HG03097 (cell line): ENCODE measurements around the gene VIPAS39.
"Not testable (repeated sequence)": the region's sequence is repeated elsewhere in the genome, so short reads cannot be mapped to it uniquely, and the experiment has no call there.

Experiments used
- ATAC-seq: cut with Tn5 transposase; IDR thresholded peaks from one replicate; pipeline ENCODE4 v1.9.1; 2021; ENCODE audit not compliant: unreplicated experiment, low FRiP score

VIPAS39 gene

GRCh38 chr14:77473921-77474320, 16.5 kb upstream of the VIPAS39 start:
- no peak for ATAC-seq

DNA sequence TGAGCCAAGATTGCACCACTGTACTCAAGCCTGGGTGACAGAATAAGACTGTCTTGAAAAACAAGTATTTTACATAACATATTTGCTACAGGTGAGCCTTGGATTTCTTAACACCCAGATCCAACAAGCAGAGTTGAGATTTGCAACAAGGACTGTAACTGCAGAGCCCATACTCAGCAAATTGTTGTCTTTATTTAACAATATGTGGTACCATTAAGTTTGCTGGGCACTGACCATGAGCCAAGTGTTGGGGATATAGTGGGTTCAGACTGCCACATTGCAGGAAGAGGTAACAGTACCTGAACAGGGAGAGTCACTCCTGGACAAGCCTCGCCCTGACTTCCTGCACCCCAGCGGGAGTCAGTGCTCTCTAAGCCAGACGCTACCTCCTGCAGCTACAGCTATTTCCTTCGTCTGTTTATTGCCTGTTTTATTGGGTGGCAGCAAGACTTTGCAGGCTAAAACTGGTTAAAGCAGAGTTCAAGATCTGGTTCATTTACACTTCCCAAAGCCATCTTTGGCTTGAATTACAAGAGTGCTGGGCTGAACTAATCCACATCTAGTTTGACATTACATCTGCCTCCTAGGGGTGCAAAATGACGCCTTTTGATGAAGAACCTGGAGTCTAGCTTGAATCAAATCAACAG, 12.9 kb upstream of the VIPAS39 start:
- ATAC-seq: no peak

- no peak for ATAC-seq
Observed at GRCh38 chr14:77469539-77469938, 12.1 kb upstream of the VIPAS39 start.

GRCh38 chr14:77469067-77469505, 11.7 kb upstream of the VIPAS39 start:
- no peak for ATAC-seq

- no peak for ATAC-seq
Observed at GRCh38 chr14:77467801-77468200, 10.4 kb upstream of the VIPAS39 start.

GRCh38 chr14:77459072-77459723, 1.8 kb upstream of the VIPAS39 start:
- no peak for ATAC-seq

DNA sequence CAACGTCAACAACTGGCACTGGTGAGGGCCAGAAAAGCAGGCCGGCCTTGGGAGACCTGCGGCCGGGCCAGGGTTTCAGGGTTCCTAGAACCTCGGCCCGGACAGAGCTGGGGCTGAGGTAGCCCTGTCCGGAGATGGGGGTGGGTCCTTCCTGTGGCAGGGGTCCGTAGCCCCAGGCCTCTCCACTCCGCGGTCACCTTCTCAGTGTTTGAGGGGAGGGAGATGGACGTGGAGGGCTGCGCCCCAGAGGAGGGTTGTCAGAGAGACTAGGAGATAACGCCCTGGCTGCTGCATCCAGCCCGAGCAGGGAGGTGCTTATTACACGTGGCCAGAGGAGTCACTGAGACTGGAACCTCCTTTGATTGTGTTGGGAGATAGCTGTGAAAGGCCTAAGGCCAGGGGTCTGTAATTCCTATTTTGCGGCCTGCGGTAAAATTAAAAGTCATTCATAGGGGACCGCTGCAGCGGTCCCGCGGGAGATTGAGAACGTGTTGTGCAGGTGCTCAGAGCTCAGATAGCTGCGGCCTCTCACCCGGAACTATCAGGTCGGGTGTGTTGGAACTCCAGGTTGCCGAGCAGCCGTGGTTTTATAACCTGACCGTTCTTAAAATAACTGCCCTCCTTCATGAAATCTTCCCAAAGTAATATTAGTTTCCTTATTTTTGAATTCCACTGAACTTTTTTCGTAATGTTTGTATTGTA, 999 bp upstream of the VIPAS39 start:
- peak; percentile 9 for ATAC-seq

- ATAC-seq: peak; percentile 10
Observed at GRCh38 chr14:77457115-77457521, 283 bp downstream of the VIPAS39 start.

DNA sequence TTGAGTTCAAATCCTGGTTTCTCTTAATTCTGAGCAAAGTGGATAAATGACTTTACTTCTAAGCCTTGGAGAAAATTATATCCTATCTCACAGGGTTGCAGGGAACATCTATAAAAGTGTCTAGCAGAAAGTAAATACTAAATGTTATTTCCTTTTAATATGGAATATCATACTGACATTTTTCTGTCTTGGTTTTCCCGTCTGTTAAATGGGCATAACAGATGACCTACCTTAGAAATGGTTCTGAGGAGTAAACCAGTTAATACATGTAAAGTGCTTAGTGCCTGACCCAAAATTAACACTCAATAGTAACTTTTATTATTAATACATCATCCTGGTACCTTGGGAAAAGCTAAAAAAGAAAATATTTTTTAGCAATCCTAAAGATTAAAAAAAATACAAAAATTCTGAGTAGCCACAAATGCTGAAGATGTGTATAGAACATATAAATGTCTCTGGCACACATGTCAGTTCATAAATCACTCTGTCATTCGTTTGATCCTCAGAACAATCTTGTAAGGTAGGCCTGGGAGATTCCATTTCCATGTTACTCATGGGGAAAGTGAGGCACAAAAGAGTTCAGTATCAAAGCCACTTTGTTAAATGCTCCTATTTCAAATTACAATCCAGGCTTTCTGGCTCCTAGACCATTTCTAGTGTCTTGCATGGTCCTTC, 1.3 kb downstream of the VIPAS39 start:
- ATAC-seq: no peak

GRCh38 chr14:77442196-77442595, 15.2 kb downstream of the VIPAS39 start:
- no peak for ATAC-seq

DNA sequence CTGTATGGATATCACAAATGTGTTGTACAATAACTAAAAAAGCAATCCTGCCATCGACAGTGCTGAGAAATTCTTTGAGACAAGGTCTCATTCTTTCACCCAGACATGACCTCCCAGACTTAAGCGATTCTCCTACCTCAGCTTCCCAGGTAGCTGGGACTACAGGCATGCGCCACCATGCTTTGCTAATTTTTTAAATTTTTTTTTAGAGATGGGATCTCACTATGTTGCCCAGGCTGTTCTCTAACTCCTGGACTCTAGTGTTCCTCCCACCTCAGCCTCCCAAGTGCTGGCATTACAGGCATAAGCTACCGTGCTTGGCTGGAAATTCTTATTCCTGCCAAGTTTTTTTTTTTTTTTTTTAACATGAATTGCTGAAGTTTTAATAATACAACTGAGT, 17.5 kb downstream of the VIPAS39 start:
- ATAC-seq: no peak

GRCh38 chr14:77438596-77438995, 18.8 kb downstream of the VIPAS39 start:
- ATAC-seq: no peak

DNA sequence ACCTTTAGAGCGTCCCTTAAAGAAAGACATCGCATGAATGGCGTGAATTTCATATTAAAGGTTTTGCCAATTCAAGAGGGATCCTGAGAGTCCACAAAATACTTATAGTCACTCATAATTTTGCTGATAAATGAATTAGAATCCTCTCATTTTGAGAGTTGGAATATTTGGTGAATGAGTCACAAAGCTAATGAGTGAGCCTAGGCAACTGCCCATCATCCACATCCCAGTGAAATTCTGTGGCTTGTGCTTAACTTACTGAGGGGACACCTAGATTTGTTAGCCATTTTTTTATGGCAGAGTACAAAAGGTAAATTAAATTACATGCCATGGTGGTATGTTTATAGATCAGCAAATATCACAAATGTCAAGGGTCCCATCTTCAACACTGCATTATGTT, 21.4 kb downstream of the VIPAS39 start:
- ATAC-seq: no peak

DNA sequence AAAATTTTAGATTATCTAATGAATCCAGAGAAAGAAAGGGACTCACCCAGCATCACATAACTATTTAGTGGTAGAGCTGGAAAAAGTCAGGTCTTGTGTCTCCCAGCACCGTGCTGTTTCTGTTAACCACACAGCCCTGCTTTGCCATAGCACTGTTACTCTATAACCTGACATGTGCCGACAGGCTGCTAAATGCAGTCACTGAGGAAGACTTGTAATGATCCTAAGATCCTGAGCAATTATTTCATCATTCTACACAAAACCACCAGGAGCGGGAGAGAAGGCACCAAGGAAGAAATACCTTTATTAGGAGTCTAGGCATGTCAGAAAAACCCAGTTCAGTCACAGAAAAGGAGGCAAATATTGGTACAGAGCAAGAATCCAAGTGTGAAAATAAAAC, 31.0 kb downstream of the VIPAS39 start:
- ATAC-seq: no peak

DNA sequence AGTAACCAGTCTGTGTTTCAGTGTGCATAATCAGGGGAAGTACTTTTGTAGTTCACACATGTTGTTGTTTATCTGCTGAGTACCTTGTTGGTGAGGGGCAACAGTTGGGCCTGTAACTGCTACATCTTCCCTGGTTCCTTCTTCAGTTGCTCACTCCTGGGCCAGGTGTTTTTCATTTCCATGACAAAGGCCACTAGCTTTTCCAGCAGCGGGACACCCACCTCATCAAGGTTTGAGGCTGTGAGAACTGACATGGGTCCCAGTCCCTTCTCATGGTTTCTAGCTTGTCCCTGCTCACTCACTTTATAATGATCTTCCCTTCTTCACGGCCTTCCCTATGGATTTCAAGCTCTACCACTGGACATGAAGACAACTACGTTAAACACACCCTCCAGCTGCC, 32.5 kb downstream of the VIPAS39 start:
- ATAC-seq: no peak

DNA sequence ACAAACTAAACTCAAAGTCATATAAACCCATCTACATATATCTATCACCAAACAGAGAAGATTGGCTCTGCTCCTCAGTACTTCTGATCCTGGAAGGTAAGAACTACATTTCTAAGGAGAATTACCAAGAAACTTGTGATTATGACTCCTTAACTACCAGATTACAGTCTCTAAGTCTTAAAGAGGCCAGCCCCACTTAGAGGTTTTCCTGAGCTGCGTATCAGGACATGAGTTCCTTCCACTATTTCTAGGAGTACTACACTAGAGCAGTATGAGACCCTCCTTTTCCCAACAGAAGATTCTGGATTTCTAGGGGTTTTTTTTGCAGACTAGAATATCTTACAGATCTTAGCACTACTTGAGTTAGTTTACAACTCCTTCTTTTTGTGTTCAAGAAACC, 34.0 kb downstream of the VIPAS39 start, which contains the start of gene NOXRED1:
TSS of gene NOXRED1 (minus strand) at position 101 of the 400 bp plus-strand sequence. CDS start 634 bp downstream, outside the sequence.
- no peak for ATAC-seq

DNA sequence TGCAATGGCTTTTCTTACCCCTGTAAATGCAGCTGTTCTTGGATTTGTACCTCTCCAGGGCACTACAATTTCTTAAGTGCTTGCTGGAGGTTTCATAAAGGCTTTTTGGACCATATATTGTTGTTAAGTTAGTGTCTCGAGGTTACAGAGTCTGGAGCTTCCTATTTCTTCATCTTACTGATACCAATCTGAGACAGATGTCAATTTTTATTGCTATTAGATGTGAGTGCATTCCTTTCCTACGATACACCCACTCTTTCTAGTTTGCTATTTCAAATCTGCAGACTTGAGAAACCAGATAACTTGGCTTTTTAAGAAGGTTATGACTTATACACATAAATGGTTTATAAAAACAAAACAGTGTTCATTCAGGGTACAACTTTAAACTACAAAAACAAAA, 36.2 kb downstream of the VIPAS39 start:
- ATAC-seq: no peak

DNA sequence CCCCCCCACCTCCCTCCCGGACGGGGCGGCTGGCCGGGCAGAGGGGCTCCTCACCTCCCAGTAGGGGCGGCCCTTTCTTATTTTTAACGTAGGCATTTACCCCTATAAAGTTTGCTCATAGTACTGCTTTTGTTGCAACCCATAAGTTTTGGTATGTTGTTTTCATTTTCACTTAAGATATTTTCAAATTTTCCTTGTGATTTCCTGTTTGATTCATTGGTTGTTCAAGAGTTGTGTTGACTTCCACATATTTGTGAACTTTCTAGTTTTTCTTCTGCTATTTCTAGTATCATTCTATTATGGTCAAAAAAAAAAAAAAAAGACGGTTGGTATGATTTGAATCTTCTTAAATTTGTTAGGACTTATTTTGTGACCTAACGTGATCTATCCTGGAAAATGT, 40.6 kb downstream of the VIPAS39 start:
- ATAC-seq: no peak

- ATAC-seq: not testable (repeated sequence)
Observed at GRCh38 chr14:77416098-77416497, 41.3 kb downstream of the VIPAS39 start.

DNA sequence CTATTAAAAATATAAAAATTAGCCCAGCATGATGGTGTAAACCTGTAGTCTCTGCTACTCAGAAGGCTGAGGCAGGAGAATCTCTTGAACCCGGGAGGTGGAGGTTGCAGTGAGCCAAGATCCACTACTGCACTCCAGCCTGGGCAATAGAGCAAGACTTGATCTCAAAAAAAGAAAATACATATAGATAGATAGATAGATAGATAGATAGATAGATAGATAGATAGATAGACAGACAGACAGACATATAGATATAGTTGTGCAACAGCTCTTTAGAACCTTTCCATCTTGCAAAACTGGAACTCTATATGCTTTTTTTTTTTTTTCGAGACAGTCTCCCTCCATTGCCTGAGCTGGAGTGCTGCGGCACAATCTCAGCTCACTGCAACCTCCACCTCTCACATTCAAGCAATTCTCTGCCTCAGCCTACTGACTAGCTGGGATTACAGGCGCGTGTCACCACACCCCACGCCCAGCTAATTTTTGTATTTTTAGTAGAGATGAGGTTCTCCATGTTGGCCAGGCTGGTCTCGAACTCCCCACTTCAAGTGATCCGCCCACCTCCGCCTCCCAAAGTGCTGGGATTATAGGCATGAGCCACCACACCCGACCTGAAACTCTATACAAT, 41.9 kb downstream of the VIPAS39 start:
- ATAC-seq: not testable (repeated sequence)

GRCh38 chr14:77409131-77409533, 48.3 kb downstream of the VIPAS39 start:
- no peak for ATAC-seq
